ENCODE data around the gene ICAM1. TPM values are rescaled to one million over a fixed set of nuclear protein-coding genes. Genes with fewer than 3 reads are reported as not detected.
"Not testable (repeated sequence)": the region's sequence is repeated elsewhere in the genome, so short reads cannot be mapped to it uniquely, and the experiment has no call there.

The ICAM1 gene
- total RNA-seq, 1 donor from 2014 or later = 155 TPM

DNA sequence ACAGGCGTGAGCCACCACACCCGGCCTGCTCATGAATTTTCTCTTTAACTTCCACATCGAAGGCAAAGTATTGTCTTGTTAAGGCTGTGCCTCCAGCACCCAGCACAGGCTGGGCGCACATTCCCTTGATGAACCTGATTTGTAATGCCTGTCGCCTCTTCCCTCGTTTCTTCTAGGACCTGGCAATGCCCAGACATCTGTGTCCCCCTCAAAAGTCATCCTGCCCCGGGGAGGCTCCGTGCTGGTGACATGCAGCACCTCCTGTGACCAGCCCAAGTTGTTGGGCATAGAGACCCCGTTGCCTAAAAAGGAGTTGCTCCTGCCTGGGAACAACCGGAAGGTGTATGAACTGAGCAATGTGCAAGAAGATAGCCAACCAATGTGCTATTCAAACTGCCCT, 3.7 kb downstream of the ICAM1 start:
- DNase-seq (ENCODE audit: low read depth) = no peak
- Histone ChIP-seq H3K27me3 (ENCODE audit: control insufficient read depth, insufficient read depth, low read length) (no peaks in the 10 kb centered on the region), H3K36me3 (ENCODE audit: control insufficient read depth, insufficient read depth, low read length) (no peaks in the 10 kb centered on the region), H3K4me3 (ENCODE audit: low read depth, low read length) (no peak overlapping the region)
- TF ChIP-seq, protein P1, sequence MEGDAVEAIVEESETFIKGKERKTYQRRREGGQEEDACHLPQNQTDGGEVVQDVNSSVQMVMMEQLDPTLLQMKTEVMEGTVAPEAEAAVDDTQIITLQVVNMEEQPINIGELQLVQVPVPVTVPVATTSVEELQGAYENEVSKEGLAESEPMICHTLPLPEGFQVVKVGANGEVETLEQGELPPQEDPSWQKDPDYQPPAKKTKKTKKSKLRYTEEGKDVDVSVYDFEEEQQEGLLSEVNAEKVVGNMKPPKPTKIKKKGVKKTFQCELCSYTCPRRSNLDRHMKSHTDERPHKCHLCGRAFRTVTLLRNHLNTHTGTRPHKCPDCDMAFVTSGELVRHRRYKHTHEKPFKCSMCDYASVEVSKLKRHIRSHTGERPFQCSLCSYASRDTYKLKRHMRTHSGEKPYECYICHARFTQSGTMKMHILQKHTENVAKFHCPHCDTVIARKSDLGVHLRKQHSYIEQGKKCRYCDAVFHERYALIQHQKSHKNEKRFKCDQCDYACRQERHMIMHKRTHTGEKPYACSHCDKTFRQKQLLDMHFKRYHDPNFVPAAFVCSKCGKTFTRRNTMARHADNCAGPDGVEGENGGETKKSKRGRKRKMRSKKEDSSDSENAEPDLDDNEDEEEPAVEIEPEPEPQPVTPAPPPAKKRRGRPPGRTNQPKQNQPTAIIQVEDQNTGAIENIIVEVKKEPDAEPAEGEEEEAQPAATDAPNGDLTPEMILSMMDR (IDR thresholded peaks at IDR 0.05; ENCODE audit: insufficient read depth, low read length, poor library complexity, severe bottlenecking) = no peak

DNA sequence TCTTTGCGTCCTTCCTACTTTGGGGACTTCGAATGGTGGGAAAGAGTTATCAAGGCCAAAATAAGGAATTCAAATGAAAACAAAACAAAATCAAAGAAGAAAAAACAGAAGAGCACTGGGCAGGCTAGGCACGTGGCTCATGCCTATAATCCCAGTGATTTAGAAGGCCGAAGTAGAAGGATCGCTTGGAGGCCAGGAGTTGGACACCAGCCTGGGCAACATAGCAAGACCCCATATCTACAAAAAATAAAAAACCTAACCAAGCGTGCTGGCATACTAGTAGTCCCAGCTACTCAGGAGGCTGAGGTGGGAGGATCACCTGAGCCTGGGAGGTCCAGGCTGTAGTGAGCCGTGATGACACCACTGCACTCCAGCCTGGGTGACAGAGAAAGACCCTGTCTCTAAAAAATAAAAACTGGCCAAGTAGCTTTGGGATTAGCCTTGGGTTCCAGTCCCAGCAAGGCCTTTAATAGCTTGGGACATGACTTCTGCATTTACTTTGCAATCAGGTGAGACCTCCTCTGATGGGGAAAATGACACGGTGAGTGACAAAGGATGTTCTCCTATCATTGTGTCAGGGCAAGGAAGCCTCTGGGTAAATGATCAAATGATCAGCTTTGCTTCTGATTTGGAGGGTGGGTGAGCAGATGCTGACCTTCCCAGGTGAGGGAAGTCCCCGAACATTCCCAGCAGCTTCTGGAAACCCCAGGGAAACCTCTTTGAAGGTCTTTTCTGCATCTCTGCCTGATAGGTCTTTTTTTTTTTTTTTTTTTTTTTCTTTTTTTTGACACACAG, 7.1 kb downstream of the ICAM1 start:
- Histone ChIP-seq H3K36me3 (ENCODE audit: control insufficient read depth, insufficient read depth, low read length) (no peaks in the 10 kb centered on the region), H3K4me3 (ENCODE audit: low read depth, low read length) (no peak overlapping the region), H3K27me3 (ENCODE audit: control insufficient read depth, insufficient read depth, low read length) (no peaks in the 10 kb centered on the region)
- no peak for DNase-seq (ENCODE audit: low read depth)
- TF ChIP-seq, protein P1 (IDR thresholded peaks at IDR 0.05; ENCODE audit: insufficient read depth, low read length, poor library complexity, severe bottlenecking) = no peak

DNA sequence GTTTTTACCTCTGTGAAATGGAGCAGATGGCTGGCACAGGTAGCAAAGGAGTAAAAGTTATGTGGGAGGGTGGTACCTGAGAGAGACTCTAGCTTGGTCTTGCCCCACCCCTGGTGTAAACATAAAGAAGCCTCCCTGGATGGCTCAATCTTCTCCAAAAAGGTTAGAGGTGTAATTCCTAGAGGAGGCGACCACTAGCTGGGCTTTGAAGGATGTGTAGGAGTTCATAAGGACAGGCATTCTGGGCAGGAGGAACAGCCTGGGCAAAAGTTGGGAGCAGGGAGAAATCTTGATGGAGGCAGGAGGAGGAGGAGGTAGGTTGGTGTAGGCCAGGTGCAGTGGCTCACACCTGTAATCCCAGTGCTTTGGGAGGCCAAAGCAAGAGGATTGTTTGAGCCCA, 8.0 kb downstream of the ICAM1 start:
- no peaks in the 10 kb centered on the region for H3K27me3 ChIP-seq (ENCODE audit: control insufficient read depth, insufficient read depth, low read length)

DNA sequence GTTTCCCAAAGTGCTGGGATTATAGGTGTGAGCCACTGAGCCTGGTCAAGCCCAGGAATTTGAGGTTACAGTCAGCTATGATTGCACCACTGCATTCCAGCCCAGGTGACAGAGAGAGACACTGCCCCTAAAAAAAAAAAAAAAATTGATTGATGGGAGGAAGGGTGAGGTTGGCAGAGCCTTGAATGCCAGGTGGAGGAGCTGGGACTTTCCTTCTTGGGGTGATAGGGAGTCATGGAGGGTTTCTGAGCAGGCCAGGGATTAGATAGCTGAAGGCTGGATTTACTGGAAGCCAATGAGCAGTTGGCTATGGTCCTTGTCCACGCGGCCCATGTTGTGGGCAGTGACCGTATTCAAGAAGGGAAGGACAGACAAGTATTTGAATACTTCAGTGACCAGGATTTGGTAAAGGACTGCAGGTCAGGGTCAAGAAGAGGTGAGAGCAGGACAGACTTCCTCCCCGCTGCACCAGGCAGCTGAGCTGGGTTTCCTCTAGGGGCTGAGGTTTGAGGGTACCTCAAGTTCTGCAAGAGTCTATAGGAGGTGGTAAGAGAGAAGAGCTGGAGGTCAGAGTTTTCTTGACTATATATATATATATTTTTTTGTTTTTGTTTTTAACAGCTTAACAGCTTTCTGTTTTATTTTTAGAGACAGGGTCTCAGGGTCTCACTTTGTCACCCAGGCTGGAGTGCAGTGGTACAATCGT, 9.0 kb downstream of the ICAM1 start:
- no peaks in the 10 kb centered on the region for H3K27me3 ChIP-seq (ENCODE audit: control insufficient read depth, insufficient read depth, low read length)
- no peaks in the 10 kb centered on the region for H3K36me3 ChIP-seq (ENCODE audit: control insufficient read depth, insufficient read depth, low read length)
- no peak for DNase-seq (ENCODE audit: low read depth)
- TF ChIP-seq, protein P1 (IDR thresholded peaks at IDR 0.05; ENCODE audit: insufficient read depth, low read length, poor library complexity, severe bottlenecking) = no peak
- no peak overlapping the region for H3K4me3 ChIP-seq (ENCODE audit: low read depth, low read length)

More for the DNA sequence above, 8.0 kb downstream of the ICAM1 start:
- Histone ChIP-seq H3K36me3 (ENCODE audit: control insufficient read depth, insufficient read depth, low read length) (no peaks in the 10 kb centered on the region), H3K4me3 (ENCODE audit: low read depth, low read length) (no peak overlapping the region)
- DNase-seq (ENCODE audit: low read depth) = no peak
- TF ChIP-seq, protein P1 (IDR thresholded peaks at IDR 0.05; ENCODE audit: insufficient read depth, low read length, poor library complexity, severe bottlenecking) = no peak

DNA sequence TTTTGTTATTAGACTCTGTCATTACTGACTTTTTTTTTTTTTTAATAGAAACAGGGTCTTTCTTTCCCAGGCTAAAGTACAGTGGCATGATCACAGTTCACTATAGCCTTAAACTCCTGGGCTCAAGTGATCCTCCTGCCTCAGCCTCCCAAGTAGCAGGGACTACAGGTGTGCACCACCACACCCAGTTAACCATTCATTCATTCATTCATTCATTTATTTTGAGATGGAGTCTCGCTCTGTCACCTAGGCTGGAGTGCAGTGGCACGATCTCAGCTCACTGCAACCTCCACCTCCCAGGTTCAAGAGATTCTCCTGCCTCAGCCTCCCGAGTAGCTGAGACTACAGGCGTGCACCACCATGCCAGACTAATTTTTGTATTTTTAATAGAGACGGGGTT, 11.1 kb downstream of the ICAM1 start:
- DNase-seq (ENCODE audit: low read depth); H3K36me3 ChIP-seq (ENCODE audit: control insufficient read depth, insufficient read depth, low read length); H3K27me3 ChIP-seq (ENCODE audit: control insufficient read depth, insufficient read depth, low read length): not testable (repeated sequence)

DNA sequence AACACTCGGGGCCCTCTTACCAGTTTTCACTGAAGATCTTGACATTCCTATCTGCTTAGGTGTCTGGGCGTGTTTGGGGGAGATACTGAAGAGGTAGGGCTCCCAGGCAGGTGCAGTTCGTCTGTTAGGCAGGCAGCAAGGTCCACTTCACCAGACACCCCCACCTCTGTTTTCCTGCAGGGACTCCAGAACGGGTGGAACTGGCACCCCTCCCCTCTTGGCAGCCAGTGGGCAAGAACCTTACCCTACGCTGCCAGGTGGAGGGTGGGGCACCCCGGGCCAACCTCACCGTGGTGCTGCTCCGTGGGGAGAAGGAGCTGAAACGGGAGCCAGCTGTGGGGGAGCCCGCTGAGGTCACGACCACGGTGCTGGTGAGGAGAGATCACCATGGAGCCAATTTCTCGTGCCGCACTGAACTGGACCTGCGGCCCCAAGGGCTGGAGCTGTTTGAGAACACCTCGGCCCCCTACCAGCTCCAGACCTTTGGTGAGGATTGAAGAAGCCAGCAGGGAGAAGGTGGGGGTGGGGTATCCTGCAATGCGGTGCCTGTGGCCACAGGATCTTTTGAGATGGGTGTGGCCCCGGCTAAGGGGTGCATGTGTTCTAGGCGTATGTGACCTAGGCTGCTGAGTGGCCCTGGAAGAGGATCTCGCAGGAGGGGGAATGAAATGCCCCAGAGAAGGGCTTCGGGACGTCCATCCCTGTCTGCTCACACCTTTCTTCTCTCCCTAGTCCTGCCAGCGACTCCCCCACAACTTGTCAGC, 12.6 kb downstream of the ICAM1 start:
- H3K27me3 ChIP-seq (ENCODE audit: control insufficient read depth, insufficient read depth, low read length) = peaks cover 18% of the 10 kb centered on the region
- TF ChIP-seq, protein P1 (IDR thresholded peaks at IDR 0.05; ENCODE audit: insufficient read depth, low read length, poor library complexity, severe bottlenecking) = no peak
- no peak overlapping the region for H3K4me3 ChIP-seq (ENCODE audit: low read depth, low read length)
- DNase-seq (ENCODE audit: low read depth) = no peak
- no peaks in the 10 kb centered on the region for H3K36me3 ChIP-seq (ENCODE audit: control insufficient read depth, insufficient read depth, low read length)

More for the DNA sequence above, 11.1 kb downstream of the ICAM1 start:
- H3K4me3 ChIP-seq (ENCODE audit: low read depth, low read length) = not testable (repeated sequence)
